HG03108 (cell line): ENCODE measurements around the gene AMFR.

Source experiments
- ATAC-seq: cut with Tn5 transposase; IDR thresholded peaks from one replicate; pipeline ENCODE4 v1.9.1; 2021; ENCODE audit warnings: moderate library complexity; ENCODE audit not compliant: unreplicated experiment

AMFR gene

DNA sequence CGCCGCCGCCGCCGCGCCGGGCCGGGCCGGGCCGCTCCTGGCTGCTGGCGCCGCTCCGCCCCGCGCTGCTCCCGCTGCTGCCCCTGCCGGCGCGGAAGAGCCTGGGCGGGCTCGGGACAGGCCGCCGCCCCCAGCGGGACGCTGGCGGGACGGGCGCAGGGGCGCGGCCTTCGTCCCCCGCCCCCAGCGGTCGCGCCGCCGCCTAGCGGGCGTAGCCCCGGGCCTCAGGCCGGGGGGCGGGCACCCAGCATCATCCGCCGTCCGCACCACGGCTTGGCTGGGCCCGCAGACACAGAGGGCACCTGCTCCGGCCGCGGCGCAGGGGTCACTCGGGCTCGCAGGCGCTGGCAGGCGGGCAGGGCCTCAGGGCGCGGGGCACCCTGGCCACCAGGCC, at the start of gene AMFR:
TSS of gene AMFR (minus strand) at position 107 of the 394 bp plus-strand sequence. CDS start 218 bp downstream, outside the sequence.
- peak; percentile 79 for ATAC-seq

DNA sequence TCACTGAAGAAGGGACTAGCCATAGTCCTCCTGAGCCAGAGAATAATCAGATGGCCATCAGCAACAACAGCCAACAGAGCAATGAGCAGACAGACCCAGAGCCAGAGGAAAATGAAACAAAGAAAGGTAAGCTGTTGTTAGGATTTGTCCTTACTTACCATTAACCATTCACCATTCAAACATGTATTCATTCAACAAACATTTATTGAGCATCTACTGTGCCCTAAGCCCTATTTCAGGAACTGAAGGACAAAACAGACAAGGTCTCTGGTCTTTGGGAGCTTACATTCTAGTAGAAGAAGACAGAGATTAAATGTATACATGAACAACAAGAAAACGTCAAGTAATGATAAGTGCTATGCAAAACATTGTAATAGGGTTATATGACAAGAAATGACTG, 45.3 kb upstream of the AMFR start:
- ATAC-seq, result no peak

GRCh38 chr16:56470232-56470631, 44.9 kb upstream of the AMFR start:
- ATAC-seq, result no peak

DNA sequence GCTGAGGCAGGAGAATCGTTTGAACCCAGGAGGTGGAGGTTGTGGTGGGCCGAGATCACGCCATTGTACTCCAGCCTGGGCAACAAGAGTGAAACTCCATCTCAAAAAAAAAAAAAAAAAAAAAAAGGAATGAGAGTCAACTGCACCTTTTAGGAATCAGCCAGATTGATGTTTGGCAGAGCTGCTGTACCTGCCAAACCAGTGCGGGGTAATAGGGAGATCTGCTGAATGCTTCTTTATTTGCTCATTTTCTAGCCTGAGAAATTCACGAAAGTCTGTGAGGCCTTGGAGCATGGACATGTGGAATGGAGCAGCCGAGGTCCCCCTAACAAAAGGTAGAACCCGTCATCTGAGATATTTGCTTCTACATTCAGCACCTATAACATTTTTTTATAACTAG, 44.4 kb upstream of the AMFR start:
- no peak for ATAC-seq

DNA sequence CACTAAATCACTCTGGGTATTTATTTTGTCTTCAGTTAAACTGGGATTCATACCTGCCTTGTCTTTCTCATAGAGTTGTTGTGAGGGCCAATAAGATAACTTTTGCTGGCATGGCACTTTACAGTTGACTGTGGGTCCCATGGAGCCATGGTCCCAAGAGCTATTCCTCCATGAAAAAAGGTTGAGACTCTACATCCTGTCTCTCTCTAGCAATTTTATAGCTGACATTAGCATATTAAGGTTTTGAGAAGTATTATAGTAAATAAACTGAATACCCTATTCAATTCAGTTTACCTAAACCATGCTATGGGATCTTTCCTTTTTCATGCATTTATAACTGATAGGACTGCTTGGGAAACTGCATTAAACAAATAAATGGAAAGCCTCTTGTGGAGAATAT, 43.5 kb upstream of the AMFR start:
- no peak for ATAC-seq

- ATAC-seq, result no peak
Observed at GRCh38 chr16:56466344-56466743, 41.0 kb upstream of the AMFR start.

- ATAC-seq, result no peak
Observed at GRCh38 chr16:56463153-56463552, 37.8 kb upstream of the AMFR start.

GRCh38 chr16:56462064-56462796, 36.9 kb upstream of the AMFR start:
- no peak for ATAC-seq

- no peak for ATAC-seq
Observed at GRCh38 chr16:56460101-56460500, 34.8 kb upstream of the AMFR start.

- ATAC-seq, result no peak
Observed at GRCh38 chr16:56457927-56458470, 32.7 kb upstream of the AMFR start.

- ATAC-seq, result peak; percentile 29
Observed at GRCh38 chr16:56451753-56452689, 26.7 kb upstream of the AMFR start.

DNA sequence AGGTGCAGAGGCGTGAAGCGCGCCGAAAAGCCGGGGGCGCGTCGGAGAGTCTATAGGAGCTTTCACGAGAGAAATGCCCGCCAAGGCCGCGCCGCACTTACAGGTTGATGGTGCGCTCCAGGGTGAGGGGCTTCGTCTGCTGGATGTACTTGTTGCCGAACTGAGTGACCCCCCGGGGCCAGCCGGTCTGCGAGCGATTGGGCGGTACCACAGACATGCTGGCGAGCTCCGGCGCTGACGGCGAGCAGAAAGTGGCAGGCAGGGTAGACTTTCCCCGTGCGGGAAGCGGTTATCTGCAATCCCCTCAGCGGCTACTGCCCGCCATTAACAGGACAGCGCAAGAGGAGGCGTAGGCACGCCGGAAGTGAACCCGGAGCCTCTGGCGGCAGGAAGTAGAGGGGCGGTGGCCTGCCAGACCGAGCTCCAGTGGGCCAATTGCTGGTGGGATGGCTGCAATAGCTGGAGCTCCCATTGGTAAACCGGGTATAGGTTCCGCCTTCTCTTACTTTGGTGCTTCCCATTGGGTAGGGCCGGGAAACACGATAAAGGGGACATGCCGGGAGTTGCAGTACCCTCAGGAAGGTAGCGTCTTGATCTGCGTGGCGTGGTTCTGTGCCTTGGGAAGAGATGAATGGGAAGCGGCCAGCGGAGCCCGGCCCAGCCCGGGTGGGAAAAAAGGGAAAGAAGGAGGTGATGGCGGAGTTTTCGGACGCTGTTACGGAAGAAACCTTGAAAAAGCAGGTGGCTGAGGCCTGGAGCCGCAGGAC, 25.8 kb upstream of the AMFR start, which contains the start of the genes NUDT21 and OGFOD1:
TSS of gene NUDT21 (minus strand) at position 347 of the 767 bp plus-strand sequence. CDS start at position 217, 130 bp downstream.
TSS of gene OGFOD1 (plus strand) at position 569 of the 767 bp plus-strand sequence. CDS start at position 628, 59 bp downstream.
- peak; percentile 96 for ATAC-seq

GRCh38 chr16:56450275-56450985, 25.1 kb upstream of the AMFR start:
- peak; percentile 15 for ATAC-seq

- no peak for ATAC-seq
Observed at GRCh38 chr16:56448005-56448404, 22.7 kb upstream of the AMFR start.

DNA sequence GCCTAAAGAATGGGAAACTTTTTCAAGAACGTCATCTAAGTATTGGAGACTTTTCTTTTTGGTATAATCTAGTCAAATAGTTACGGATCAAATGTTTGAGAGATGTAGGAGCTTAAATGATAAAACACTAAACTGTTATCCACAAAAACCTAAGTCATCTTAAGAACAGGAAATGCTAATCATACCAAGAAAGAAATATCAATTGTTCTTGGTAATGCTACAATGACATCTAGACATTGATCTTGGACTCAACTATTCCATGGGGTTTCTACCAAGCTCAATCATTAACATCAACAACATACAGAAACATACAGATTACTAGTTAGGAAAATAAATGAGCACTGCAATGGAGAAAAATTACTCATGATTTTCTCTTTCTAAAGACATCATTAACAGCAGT, 21.9 kb upstream of the AMFR start:
- no peak for ATAC-seq

DNA sequence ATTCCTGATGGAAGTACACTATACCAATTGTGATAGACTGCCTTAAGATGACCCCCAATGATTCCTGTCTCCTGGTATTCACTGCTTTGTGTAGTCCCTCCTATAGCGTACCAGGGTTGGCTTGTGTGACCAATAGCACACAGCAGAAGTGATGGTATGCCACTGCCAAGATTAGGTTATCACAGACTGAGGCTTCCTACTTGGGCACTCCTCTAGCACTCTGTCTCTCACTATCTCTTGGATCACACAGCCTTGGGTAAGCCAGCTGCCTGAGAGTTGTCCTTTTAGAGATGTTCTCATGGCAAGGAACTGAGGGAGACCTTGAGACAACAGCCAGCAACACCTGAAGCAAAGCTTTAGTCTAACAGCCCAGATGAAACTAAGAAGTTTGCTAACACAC, 12.7 kb upstream of the AMFR start:
- no peak for ATAC-seq

- ATAC-seq, result no peak
Observed at GRCh38 chr16:56436258-56436657, 10.9 kb upstream of the AMFR start.

GRCh38 chr16:56428091-56428490, 2.7 kb upstream of the AMFR start:
- no peak for ATAC-seq

DNA sequence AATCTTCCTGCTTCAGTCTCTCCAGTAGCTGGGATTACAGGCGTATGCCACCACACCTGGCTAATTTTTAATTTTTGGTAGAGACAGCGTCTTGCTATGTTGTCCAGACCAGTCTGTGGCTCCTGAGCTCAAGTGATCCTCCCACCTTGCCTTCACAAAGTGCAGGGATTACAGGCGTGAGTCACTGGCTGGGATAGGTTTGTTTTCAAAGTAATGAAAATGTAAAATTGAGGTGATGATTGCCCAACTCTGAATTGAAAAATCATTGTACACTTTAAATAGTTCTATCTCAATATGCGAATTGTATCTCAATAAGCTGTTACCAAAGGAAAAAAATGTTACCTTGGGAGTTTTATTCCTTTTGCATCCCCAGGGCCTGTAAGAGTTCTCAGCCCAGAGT, 1.2 kb upstream of the AMFR start:
- ATAC-seq, result no peak

- peak; percentile 21 for ATAC-seq
Observed at GRCh38 chr16:56424791-56425438, 430 bp downstream of the AMFR start.
